Lung (tissue), 12 donors: ENCODE data around the gene CENPX. TPM values are rescaled to one million over a fixed set of nuclear protein-coding genes. Genes with fewer than 3 reads are reported as not detected.

ENCODE experiments used
- ATAC-seq: fragments of 200-7000 bp; cut with Tn5 transposase; one replicate; pipeline ENCODE4 v1.9.1; 2020; ENCODE audit warnings: moderate number of reproducible peaks; ENCODE audit not compliant: insufficient read depth, low FRiP score
- DNase-seq, 3 donors: peaks; one replicate each; pipeline ENCODE4 v3.0.0-alpha.2; 2013 to 2017
- H3K27ac ChIP-seq, 2 donors: one replicate each; pipeline ENCODE4 v1.5.1; 2013; ENCODE audit warnings: mild to moderate bottlenecking in 2 of 2, moderate library complexity in 2 of 2, control low read depth in 1 of 2, inconsistent platforms in 1 of 2, low read depth in 1 of 2, low read length in 1 of 2
- H3K27me3 ChIP-seq, 3 donors: one replicate each; pipeline ENCODE4 v1.5.1; 2013; ENCODE audit warnings: low read length in 2 of 3; ENCODE audit not compliant: control insufficient read depth in 3 of 3, insufficient read depth in 3 of 3
- H3K36me3 ChIP-seq, 4 donors: one replicate each; pipeline ENCODE4 v1.5.1; 2013; ENCODE audit warnings: low read length in 4 of 4, mild to moderate bottlenecking in 1 of 4, moderate library complexity in 1 of 4; ENCODE audit not compliant: control insufficient read depth in 4 of 4, insufficient read depth in 4 of 4
- H3K4me1 ChIP-seq, 5 donors: one replicate each; pipeline ENCODE4 v1.5.1; 2013; ENCODE audit warnings: low read length in 5 of 5, mild to moderate bottlenecking in 2 of 5, moderate library complexity in 1 of 5; ENCODE audit not compliant: control insufficient read depth in 5 of 5, insufficient read depth in 5 of 5
- H3K4me3 ChIP-seq: one replicate; pipeline ENCODE4 v1.5.1; 2013; ENCODE audit warnings: mild to moderate bottlenecking, control low read depth, moderate library complexity
- H3K9ac ChIP-seq, 2 donors: one replicate each; pipeline ENCODE4 v1.5.1; 2013; ENCODE audit warnings: low read length in 2 of 2, control low read depth in 1 of 2; ENCODE audit not compliant: insufficient read depth in 1 of 2
- H3K9me3 ChIP-seq, 4 donors: one replicate each; pipeline ENCODE4 v1.5.1; 2013; ENCODE audit warnings: low read length in 3 of 4, mild to moderate bottlenecking in 1 of 4, moderate library complexity in 1 of 4; ENCODE audit not compliant: control insufficient read depth in 4 of 4, insufficient read depth in 3 of 4
- WGBS, 2 donors: extraction: QIAGEN DNeasy Blood & Tissue Kit; methylation state at CpG; one replicate each; pipeline ENCODE4 v1.1.7; 2013; 5-methylcytosine and 5-hydroxymethylcytosine counted together
- polyA plus RNA-seq, 2 donors: library from polyadenylated mRNA; stranded (reverse); fragments of 200-250 nt; gene quantifications; one replicate each; pipeline ENCODE4 v1.2.1, GENCODE V29; 2013
- total RNA-seq, 2 donors: library from RNA; depleted of rRNA in 1 of 2; stranded (reverse); fragments of >200 nt in 1 of 2; gene quantifications; one replicate each; pipeline ENCODE4 v1.2.1, GENCODE V29; 2014 to 2021
- TF ChIP-seq, protein P1 (sequence below): IDR thresholded peaks from 2 replicates; pipeline ENCODE4 v1.5.1; 2012; ENCODE audit warnings: mild to moderate bottlenecking; ENCODE audit errors: control extremely low read depth, extremely low read depth
- donor health status: control.
- donor health status: control.
- donor health status: Bipolar disorder and iron deficiency.
- donor health status: healthy.
- donor health status: DM: yes; HTN: yes; CAD: no.

Gene CENPX
- total and polyA plus RNA-seq, 4 donors = 21.5 to 121 (median 101) TPM

- DNase-seq (no peak), ATAC-seq (no peak)
- no peak overlapping the region for H3K4me3 ChIP-seq
- H3K27me3 ChIP-seq = no peaks in the 10 kb centered on the region
- peaks cover 0 to 19% (median 10%) of the 10 kb centered on the region in 5 donors for H3K4me1 ChIP-seq
- no peaks in the 10 kb centered on the region for H3K9me3 ChIP-seq
- 90 to 92% methylated on average over 9 of the region's 9 CpGs for WGBS, 2 donors
- no peak overlapping the region for H3K27ac ChIP-seq
- H3K9ac ChIP-seq = no peak overlapping the region
- H3K36me3 ChIP-seq = peaks cover 0 to 60% (median 6%) of the 10 kb centered on the region in 4 donors
- TF ChIP-seq, protein P1, sequence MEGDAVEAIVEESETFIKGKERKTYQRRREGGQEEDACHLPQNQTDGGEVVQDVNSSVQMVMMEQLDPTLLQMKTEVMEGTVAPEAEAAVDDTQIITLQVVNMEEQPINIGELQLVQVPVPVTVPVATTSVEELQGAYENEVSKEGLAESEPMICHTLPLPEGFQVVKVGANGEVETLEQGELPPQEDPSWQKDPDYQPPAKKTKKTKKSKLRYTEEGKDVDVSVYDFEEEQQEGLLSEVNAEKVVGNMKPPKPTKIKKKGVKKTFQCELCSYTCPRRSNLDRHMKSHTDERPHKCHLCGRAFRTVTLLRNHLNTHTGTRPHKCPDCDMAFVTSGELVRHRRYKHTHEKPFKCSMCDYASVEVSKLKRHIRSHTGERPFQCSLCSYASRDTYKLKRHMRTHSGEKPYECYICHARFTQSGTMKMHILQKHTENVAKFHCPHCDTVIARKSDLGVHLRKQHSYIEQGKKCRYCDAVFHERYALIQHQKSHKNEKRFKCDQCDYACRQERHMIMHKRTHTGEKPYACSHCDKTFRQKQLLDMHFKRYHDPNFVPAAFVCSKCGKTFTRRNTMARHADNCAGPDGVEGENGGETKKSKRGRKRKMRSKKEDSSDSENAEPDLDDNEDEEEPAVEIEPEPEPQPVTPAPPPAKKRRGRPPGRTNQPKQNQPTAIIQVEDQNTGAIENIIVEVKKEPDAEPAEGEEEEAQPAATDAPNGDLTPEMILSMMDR = no peak
Observed at GRCh38 chr17:82062984-82063368, 40.3 kb upstream of the CENPX start.

GRCh38 chr17:82062076-82062983 is 39.7 kb upstream of the CENPX start:
- no peak for DNase-seq
- Histone ChIP-seq H3K9me3 (no peaks in the 10 kb centered on the region), H3K4me1 (peaks cover 0 to 19% (median 10%) of the 10 kb centered on the region in 5 donors), H3K36me3 (peaks cover 2 to 66% (median 7%) of the 10 kb centered on the region in 4 donors), H3K4me3 (no peak overlapping the region), H3K9ac (no peak overlapping the region), H3K27me3 (no peaks in the 10 kb centered on the region), H3K27ac (no peak overlapping the region)
- TF ChIP-seq, protein P1 = no peak
- WGBS, 2 donors = 89 to 91% methylated on average over 24 of the region's 24 CpGs
- no peak for ATAC-seq

- TF ChIP-seq, protein P1 = no peak
- Histone ChIP-seq H3K4me1 (peaks cover 0 to 14% (median 10%) of the 10 kb centered on the region in 5 donors), H3K27me3 (no peaks in the 10 kb centered on the region), H3K9me3 (no peaks in the 10 kb centered on the region), H3K27ac (no peak overlapping the region), H3K9ac (no peak overlapping the region), H3K36me3 (peaks cover 3 to 76% (median 10%) of the 10 kb centered on the region in 4 donors), H3K4me3 (no peak overlapping the region)
- whole genome bisulfite sequencing, 2 donors = 91 to 92% methylated on average over 31 to 34 of the region's 34 CpGs
- DNase-seq = no peak
- no peak for ATAC-seq
Observed at GRCh38 chr17:82061047-82061925, 38.6 kb upstream of the CENPX start.
